K562 (cell line): ENCODE measurements around the gene ZFAND3. TPM values are rescaled to one million over a fixed set of nuclear protein-coding genes. Genes with fewer than 3 reads are reported as not detected.
A peak's percentile ranks its signal among the peaks of the same experiment; 100 is the strongest.

ENCODE experiments used
- CBFA2T3 ChIP-seq: fragments of 450-650 bp; IDR thresholded peaks from 2 replicates; pipeline ENCODE4 v1.6.1; 2017
- CHCHD3 ChIP-seq: fragments of 250-450 bp; sonication (Bioruptor Pico); IDR thresholded peaks from 2 replicates; pipeline ENCODE4 v2.1.2; 2022; ENCODE audit warnings: mild to moderate bottlenecking
- CHD2 ChIP-seq: IDR thresholded peaks from 2 replicates; pipeline ENCODE4 v1.6.1; 2011; ENCODE audit warnings: low read depth, low read length
- CTCF ChIP-seq, 3 experiments: IDR thresholded peaks in 2 of 3; conservative IDR thresholded peaks in 1 of 3; 2 replicates each; pipeline ENCODE4 v1.5.1; 2011 to 2012; ENCODE audit warnings: low read length in 3 of 3, mild to moderate bottlenecking in 3 of 3, control low read depth in 2 of 3, improper control_type of control experiment in 1 of 3, inconsistent platforms in 1 of 3, low read depth in 1 of 3, mixed read lengths in 1 of 3, moderate library complexity in 1 of 3; ENCODE audit not compliant: insufficient read depth in 2 of 3
- FOXP1 ChIP-seq: sonication (generic); formaldehyde crosslinking; IDR thresholded peaks from 2 replicates; pipeline ENCODE4 v1.8.0; 2022; ENCODE audit warnings: mild to moderate bottlenecking, missing genetic modification reagents
- GABPB2 ChIP-seq: fragments of 250-450 bp; sonication (Bioruptor Pico); conservative IDR thresholded peaks from 2 replicates; pipeline ENCODE4 v1.5.1; 2021; ENCODE audit warnings: mild to moderate bottlenecking
- HCFC1 ChIP-seq: IDR thresholded peaks from 2 replicates; pipeline ENCODE4 v1.6.1; 2012; ENCODE audit warnings: low read depth, low read length, improper control_type of control experiment
- HNRNPLL ChIP-seq: fragments of 200-400 bp; formaldehyde crosslinking; IDR thresholded peaks from 2 replicates; pipeline ENCODE4 v1.6.1; 2017; ENCODE audit warnings: low read length, low read depth, mild to moderate bottlenecking; ENCODE audit not compliant: poor library complexity, severe bottlenecking
- L3MBTL2 ChIP-seq: fragments of 450-650 bp; IDR thresholded peaks from 2 replicates; pipeline ENCODE4 v1.6.1; 2016; ENCODE audit warnings: mild to moderate bottlenecking, moderate library complexity
- MBD2 ChIP-seq: sonication (generic); IDR thresholded peaks from 2 replicates; pipeline ENCODE4 v1.6.1; 2016; ENCODE audit warnings: low read depth, borderline replicate concordance
- NR4A1 ChIP-seq, 2 experiments: fragments of 250-450 bp in 1 of 2; fragments of 450-650 bp in 1 of 2; sonication (Bioruptor Pico) in 1 of 2; IDR thresholded peaks; 2 replicates each; pipeline versions ENCODE4 v1.4.0 to v1.6.1; 2016 to 2020; ENCODE audit warnings: mild to moderate bottlenecking in 2 of 2, missing compliant biosample characterization in 1 of 2, missing genetic modification characterization in 1 of 2, moderate library complexity in 1 of 2
- PHF20 ChIP-seq: fragments of 450-650 bp; IDR thresholded peaks from 2 replicates; pipeline ENCODE4 v1.6.1; 2018; ENCODE audit not compliant: partially characterized antibody
- POLR2AphosphoS5 ChIP-seq: IDR thresholded peaks from 2 replicates; pipeline ENCODE4 v1.6.1; 2011; ENCODE audit warnings: mild to moderate bottlenecking, low read depth, low read length, moderate library complexity; ENCODE audit not compliant: control insufficient read depth, insufficient read depth
- RBM22 ChIP-seq: fragments of 200-400 bp; formaldehyde crosslinking; IDR thresholded peaks from 2 replicates; pipeline ENCODE4 v1.6.1; 2018; ENCODE audit warnings: low read length, low read depth; ENCODE audit not compliant: poor library complexity, severe bottlenecking
- RBM39 ChIP-seq: fragments of 200-400 bp; formaldehyde crosslinking; optimal IDR thresholded peaks from 2 replicates; pipeline ENCODE3; 2018; ENCODE audit warnings: low read depth, low read length
- RREB1 ChIP-seq: fragments of 250-450 bp; sonication (Bioruptor Pico); IDR thresholded peaks from 2 replicates; pipeline ENCODE4 v1.4.0; 2020
- SAFB2 ChIP-seq: fragments of 200-400 bp; formaldehyde crosslinking; IDR thresholded peaks from 2 replicates; pipeline ENCODE4 v1.6.1; 2018; ENCODE audit warnings: borderline replicate concordance, low read length, low read depth, moderate library complexity; ENCODE audit not compliant: severe bottlenecking
- YY1 ChIP-seq, 3 experiments: IDR thresholded peaks; 2 replicates each; pipeline ENCODE4 v1.6.1; 2011; ENCODE audit warnings: low read length in 2 of 3, mild to moderate bottlenecking in 2 of 3, moderate library complexity in 2 of 3, borderline replicate concordance in 1 of 3, control low read depth in 1 of 3, low read depth in 1 of 3; ENCODE audit not compliant: insufficient read depth in 3 of 3, insufficient replicate concordance in 2 of 3, control insufficient read depth in 1 of 3, insufficient read length in 1 of 3; ENCODE audit errors: extremely low read depth in 1 of 3
- ZNF134 ChIP-seq: fragments of 250-450 bp; sonication (Bioruptor Pico); conservative IDR thresholded peaks from 2 replicates; pipeline ENCODE4 v1.4.0; 2020
- ZNF311 ChIP-seq: fragments of 250-450 bp; sonication (Bioruptor Pico); IDR thresholded peaks from 2 replicates; pipeline ENCODE4 v1.4.0; 2020; ENCODE audit warnings: mild to moderate bottlenecking, moderate library complexity
- ZNF75A ChIP-seq: fragments of 450-650 bp; formaldehyde crosslinking; IDR thresholded peaks from 2 replicates; pipeline ENCODE4 v1.4.0; 2020; ENCODE audit warnings: mild to moderate bottlenecking
- polyA plus RNA-seq, 8 experiments: library from polyadenylated mRNA; depleted of rRNA in 4 of 8; stranded (reverse) in 5 of 8; unstranded in 3 of 8; fragments of >200 nt; fragmentation: Nextera tagmentation in 2 of 8; fragmentation: Illumina TruSeq in 1 of 8; extraction: Ambion mirVana in 2 of 8; extraction: Trizol in 1 of 8; gene quantifications; 2 replicates each; pipeline versions ENCODE4 v1.2.1 to v1.2.3, GENCODE V29; 2011 to 2014; ENCODE audit warnings: inconsistent platforms in 1 of 8, missing spikeins in 1 of 8
- total RNA-seq, 7 experiments: library from RNA; depleted of rRNA in 6 of 7; stranded (reverse); fragments of >200 nt in 6 of 7; fragmentation: Illumina TruSeq in 2 of 7; extraction: Trizol in 2 of 7; gene quantifications; 2 replicates each; pipeline versions ENCODE4 v1.2.1 to v1.2.3, GENCODE V29; 2011 to 2021; ENCODE audit warnings: low replicate concordance in 1 of 7

Gene ZFAND3
- total and polyA plus RNA-seq, 9 of the 15 experiments (the other 6 are each of a cell fraction or from before 2014, with no cell fraction given), result 0.81 to 26.6 (median 11.8) TPM

GRCh38 chr6:37819177-37819801 is at the start of gene ZFAND3 (continued):
- no peak for TF ChIP-seq GABPB2 (CRISPR knock-in tag)
- TF ChIP-seq CHD2, result 0 out of 2 replicates have a peak, but pooled peaks have one; percentile 18
- TF ChIP-seq MBD2, result peak; percentile 95
- peak; percentile 86 for TF ChIP-seq RBM22
- TF ChIP-seq RBM39, result no peak
- peak; percentile 41 for TF ChIP-seq CBFA2T3
- TF ChIP-seq HCFC1, result peak; percentile 19; the same call in 1 of the 2 replicates
- no peak for TF ChIP-seq PHF20
- TF ChIP-seq HNRNPLL, result peak; percentile 75
- no peak for TF ChIP-seq ZNF311
- TF ChIP-seq POLR2AphosphoS5, result no peak
- TF ChIP-seq RREB1 (CRISPR knock-in tag), result no peak
- TF ChIP-seq L3MBTL2, result peak; percentile 81
- TF ChIP-seq ZNF134 (CRISPR knock-in tag), result no peak
- no peak for TF ChIP-seq CHCHD3 (CRISPR knock-in tag)
- no peak for TF ChIP-seq NR4A1 (CRISPR knock-in tag; IDR thresholded peaks at IDR 0.05)
- no peak for TF ChIP-seq NR4A1 (tag; IDR thresholded peaks at IDR 0.05)
- peak; percentile 66 to 94 (median 90) for TF ChIP-seq YY1 (IDR thresholded peaks at IDR 0.05; ENCODE audit: borderline replicate concordance in 1 of 3, control insufficient read depth in 1 of 3, extremely low read depth in 1 of 3, insufficient read depth in 3 of 3, insufficient read length in 1 of 3, insufficient replicate concordance in 2 of 3, low read depth in 1 of 3, low read length in 2 of 3)
- TF ChIP-seq FOXP1, result 0 out of 2 replicates have a peak, but pooled peaks have one; percentile 22
- TF ChIP-seq ZNF75A, result peak; percentile 81
- TF ChIP-seq CTCF (IDR thresholded peaks at IDR 0.05 in 2 of 3, conservative IDR thresholded peaks at IDR 0.05 in 1 of 3; ENCODE audit: insufficient read depth in 2 of 3, low read depth in 1 of 3, low read length in 3 of 3), result no peak
- no peak for TF ChIP-seq SAFB2
